ENCODE results near the gene MMP21.

MMP21 gene

DNA sequence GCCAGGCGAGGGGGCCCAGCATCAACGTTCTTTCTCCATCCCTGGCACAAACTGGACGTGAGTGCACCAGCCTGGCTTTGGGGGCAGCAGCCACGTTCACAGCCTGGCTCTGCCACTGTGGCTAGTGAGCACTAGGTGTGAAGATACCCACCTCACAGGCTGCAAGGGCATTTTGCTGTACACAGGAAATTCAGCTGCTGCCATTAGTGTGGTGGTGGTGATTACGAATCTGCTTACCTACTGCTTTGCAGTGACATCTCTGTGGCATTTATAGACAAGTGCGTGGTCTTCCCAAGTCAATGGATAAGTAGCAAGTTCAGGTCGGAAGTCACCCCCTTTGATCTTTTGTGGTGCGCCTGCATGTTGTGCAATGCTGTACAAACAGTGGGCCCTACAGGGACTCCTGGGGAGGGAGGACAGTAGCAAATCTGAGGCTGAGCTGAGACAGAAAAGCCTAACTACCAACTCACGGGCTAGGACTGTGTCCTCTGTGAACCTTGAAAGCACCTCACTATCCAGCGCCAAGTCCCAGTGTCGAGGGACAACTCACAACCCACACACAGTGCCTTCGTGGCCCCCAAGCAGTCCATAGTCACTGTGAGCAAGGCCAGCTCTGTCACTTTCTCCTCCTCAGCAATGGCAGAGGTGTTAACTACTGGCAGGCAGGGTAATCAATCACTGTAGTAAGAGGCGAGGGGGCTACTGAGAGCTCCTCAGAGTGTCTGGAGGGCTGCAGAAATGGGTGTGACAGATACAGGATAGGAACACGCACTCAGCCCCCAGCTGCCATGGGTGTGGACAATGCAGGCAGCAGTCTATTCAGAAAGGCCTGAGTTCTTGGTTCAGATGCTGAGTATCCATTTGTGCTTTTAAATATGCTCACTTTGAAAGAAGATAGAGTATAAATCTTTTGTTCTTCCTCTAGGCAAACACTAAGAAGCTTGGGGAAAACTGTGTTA is 17.0 kb upstream of the MMP21 start:
- no peak for DNase-seq

DNA sequence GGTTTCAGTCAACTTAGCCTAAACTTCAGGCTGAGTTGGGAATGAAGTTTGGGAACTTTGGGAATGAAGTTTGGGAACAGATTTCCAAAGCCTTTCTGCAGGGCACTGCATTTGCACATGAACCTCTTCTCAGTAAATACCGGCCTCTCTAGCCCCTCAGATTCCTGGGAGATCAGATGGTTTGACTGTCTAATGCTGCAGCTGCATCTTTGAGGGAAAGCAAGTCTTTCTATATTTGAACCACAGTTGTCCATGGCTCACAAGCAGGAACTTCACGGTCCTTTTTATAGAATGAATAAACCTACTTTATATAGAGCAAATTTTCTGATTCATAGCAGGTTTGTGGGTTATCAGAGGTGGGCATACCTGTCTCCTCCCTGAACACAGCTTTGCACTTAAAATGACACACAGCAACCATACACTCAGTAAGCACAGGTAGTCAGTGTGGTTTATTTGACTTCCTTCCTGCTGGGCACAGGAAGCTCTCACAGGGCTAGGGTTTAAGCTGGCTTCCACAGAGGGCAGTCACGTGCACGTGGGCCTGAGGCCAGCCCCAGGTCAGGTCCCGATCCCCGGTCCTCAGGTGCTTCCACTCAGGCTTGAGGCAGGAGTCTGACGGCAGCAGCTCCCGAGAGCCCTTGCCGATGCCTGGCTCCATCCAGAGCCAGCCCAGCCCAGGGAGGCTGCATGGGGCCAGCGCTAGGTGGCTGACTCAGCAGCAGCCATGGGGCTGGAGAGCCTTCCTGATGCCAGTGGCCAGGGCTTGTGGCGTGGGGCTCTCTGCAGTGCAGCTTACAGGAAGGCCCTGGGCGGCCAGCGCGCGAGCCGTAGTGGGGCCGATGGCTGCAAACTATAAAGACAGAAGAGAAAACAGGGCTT is 12.8 kb upstream of the MMP21 start:
- no peak for DNase-seq

DNA sequence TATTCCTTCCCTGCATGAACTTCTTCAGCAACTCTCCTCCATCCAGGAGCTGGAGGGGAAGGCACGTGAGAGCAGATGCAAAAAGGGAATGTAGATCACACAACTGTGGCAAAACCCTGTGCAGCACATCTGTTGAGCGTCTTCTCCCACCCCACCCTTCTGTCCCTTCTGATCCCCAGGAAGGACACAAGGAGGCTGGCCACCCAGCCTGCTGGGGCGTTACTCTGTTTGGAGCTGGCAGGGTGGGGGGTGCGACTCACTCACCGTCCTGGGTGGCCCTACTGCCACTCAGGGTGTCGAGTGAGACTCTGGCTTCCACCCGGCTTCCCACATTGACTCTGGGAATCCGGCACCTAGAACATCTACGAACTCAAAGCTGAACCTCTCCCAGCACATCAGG is 10.2 kb upstream of the MMP21 start:
- DNase-seq = no peak

DNA sequence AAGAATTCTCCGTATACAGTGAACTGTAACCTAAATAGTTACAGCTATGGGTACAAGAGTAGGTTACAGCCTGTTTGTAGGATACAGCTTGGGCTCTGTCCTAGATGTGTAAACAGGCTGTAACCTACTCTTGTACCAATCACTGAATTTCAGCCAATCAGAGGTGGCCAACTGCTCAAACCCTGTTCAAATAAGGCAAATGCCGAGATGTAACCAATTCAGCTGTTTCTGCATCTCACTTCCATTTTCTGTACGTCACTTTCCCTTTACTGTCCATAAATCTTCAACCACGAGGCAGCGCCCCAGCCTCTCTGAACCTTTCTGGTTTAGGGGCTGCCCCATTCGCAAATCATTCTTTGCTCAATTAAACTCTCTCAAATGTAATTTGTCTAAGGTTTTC is 8.3 kb upstream of the MMP21 start:
- no peak for DNase-seq

DNA sequence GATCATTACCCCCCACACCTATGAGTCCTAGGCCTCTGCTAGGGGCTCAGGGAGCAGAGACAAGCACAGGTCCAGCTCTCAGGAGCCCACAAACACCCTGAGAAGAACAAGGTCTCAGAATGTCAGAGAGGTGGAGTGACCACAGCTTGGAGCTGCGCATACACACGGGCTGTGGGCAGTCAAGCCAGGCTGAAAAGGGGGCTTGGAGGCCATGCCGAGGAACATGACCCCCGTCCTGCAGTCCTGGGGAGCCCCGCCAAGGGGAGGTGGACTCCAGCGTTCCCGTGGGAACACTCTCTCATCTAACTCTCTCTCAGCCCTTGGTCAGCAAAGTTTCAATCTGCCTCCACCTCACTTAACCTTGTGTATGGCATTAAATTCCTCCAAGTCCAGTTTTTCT is 7.8 kb upstream of the MMP21 start:
- no peak for DNase-seq

DNA sequence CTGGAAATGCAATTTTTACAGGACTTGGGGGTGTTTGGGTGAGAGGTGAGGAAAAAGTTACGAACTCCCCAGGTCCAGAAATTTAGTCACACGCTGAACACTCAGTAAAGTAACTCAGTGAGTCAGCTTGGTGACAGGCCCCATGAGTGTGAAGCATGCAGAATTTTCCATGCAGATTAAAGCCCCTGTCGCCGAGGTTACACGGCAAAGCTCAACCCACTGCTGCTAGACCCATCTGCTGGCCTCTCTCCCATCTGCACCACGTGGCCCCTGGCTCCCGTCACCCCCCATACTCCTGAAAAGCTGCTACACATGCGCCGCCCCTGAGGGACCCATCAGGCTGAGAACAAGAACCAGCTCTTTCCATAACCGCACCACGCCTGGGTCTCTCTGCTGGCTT is 7.0 kb upstream of the MMP21 start:
- peak; percentile 37 for DNase-seq

DNA sequence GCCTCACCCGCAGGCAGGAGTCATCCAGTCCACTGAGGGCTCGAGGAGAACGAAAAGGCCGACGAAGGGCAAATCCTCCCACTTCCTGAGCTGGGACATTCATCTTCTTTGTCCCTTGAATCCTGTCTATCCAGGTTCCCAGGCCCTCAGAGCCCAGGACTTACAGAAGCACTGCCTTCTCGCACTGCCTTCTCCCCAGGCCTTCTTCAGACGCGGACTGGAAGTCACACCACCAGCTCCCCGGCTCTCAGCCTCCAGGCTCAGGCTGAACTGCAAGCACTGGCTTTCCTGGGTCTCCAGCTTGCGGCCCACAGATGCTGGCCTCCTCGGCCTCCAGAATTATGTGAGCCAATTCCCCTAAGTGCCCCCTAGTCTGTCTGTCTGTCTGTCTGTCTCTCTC is 6.4 kb upstream of the MMP21 start:
- no peak for DNase-seq

DNA sequence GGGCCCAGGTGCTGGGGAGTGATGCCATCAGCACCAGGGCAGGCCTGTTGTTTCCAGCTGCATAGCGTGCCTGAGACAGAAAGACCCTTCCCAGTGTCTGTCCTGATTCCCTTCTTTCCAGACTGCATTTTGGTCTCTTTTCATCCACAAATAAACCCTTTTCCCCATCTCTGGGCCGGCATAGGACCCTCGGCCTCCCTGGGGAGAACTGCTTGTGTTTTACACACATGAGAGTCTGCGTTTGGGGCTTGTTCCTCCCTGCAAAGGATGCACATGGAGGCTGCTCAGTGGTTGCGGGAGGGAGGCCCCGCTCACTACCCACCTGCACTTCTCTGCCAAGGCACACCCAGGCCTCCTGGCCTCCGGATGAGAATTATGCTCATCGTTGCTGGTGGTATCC is 5.8 kb upstream of the MMP21 start:
- DNase-seq = no peak

DNA sequence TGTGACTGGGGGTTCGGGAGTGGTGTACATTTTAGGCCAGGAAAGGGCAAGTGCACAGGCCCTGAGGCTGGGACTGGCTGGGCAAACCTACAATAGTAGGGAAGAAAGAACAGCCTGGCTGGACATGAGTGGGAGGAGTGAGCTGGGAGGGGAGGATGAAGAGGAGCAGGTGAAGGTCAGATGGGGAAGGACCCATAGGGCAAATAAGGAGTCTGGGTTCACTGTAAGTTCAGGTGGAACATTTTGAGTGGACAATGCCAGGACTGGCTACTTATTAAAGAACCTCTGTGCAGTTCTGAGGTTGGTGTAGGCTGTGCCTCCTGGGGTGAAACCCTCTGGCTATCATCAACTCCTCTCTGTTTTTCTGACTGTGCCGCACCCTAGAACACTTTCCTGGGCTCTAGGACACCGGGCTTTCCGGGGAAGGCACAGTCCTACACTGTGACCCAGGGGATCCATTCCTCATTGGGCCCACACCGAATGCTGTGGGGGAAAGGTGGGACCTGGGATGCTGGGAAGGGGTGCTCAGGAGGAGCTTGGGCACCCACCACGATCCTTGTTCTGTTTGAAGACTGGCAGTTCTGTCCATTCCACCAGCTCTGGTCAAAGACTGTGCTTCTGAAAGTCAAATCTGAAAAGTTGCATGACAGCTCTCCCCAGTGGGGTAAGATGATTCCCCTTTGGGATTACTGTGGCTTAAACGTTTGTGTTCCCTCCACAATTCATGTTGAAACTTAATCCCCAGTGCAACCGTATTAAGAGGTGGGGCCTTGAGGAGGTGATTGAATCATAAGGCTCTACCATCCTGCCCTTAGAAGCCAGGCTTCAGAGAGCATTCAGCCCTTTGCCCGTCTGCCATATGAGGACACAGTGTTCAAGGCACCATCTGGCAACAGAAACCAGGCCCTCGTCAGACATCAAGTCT is 4.0 kb upstream of the MMP21 start:
- no peak for DNase-seq

DNA sequence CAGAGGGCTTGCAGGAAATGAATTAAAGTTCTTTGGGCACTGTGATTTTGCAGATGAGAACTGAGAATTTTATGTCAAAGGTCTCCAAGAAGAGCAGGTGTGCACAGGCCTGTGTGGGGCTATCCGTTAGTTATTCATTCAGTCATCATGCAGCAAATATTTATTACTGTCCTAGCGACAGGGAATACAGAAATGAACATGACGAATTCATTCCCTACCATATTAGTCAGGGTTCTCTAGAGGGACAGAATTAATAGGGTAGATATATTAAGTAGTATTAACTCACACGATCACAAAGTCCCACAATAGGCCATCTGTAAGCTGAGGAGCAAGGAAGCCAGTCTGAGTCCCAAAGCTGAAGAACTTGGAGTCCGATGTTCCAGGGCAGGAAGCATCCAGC is 2.9 kb upstream of the MMP21 start:
- no peak for DNase-seq

DNA sequence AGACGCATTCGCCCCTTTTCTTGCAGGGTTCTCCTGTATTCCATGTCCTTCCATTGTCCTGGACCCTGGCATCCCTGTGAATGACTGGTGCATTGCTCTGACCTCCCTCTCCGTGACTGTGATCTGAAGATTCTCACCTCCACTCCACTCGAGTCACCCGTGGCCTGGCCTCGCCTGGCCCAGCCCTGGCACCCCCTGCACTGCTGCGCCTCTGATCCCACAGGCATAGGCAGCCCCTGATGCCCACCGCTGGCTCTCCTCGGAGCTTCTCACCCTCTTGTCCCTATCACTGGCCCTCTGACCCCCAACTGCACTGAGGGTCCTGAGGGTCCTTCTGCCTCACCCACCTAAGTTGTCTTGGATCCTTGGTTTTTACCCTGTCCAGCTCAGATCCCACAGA is 2.2 kb upstream of the MMP21 start:
- no peak for DNase-seq

DNA sequence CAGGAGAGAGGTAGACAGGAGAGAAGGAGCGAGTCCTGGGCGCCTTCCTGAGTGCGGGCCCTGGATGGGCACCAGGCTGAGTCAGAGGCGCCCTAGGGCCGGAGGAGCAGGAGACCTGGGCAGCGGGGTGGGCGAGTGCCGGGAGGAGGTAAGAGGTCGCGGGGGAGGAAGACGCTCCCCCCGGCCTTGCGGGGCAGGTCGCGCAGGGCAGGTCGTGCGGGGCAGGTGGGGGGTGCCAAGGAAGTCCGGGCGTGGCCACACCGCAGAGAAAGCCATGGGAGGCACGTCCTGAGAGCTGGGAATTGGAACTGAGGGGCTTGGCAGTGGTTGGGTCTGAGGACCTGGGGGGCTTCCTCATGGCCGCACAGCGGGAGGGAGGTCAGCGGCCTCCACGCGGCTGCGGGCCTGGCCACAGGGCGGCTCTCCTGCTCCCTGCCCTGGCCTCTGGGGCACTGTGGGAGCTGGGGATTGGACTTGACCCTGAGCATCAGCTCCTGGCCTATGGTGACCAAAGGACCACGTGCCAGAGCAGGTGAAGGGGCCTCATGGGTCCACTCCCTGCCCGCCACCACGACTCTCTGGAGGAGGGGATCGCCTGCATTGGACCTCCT is 935 bp downstream of the MMP21 start:
- DNase-seq = no peak

DNA sequence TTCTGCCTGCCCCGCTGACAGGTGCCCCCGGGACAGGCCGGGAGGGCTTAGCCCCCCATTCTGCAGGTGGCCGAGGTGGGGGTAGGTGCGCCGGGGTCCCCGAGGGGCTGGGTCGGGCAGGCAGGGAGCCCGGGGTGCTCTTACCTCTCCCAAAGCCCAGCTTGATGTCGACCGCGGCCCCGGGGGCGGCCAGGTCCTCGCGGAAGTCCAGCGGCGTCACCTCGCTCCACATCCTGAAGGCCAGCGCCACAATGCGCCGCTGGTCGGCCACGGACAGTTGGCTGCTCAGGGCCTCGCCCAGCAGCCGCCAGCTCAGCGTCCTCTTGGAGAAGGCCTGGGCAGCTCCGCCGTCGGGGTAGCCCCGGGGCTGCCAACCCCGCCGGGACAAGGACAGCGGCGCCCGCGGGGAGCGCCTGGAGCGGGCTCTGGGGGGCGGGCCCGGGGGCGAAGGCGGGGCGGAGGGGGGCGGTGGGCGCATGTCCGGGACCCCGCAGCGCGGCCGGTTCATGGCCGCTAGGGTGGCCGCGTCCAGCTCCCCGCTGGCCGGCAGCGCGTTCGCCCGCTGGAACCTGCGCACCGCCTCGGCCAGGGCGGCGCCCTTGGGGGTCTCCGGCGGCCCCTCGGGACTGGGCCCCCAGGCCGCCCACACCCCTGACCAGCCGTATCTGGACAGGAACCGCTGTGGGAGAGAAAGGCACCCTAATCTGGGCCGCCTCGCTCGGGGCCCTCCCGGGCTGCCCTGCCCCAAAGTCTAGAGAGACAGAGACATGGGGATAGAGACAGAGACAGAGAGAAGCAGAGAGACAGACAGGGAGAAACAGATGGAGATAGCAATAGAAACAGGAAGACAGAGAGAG is 1.7 kb downstream of the MMP21 start:
- DNase-seq = no peak

DNA sequence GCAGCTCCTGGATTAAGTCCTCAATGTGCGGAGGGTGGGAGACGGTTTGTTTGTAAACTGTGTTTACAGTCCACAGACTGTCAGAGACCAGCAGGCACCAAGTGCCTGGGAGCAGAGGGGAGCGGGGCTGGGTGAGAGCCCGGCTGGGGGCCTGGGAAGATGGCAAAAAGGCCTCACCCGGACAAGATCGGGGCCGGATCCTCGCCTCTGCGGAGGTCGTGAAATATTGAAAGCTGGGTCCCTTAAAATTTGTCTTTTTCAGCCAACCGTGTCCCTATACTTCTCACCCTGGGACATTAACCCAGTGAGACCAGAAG is 2.8 kb downstream of the MMP21 start:
- no peak for DNase-seq

DNA sequence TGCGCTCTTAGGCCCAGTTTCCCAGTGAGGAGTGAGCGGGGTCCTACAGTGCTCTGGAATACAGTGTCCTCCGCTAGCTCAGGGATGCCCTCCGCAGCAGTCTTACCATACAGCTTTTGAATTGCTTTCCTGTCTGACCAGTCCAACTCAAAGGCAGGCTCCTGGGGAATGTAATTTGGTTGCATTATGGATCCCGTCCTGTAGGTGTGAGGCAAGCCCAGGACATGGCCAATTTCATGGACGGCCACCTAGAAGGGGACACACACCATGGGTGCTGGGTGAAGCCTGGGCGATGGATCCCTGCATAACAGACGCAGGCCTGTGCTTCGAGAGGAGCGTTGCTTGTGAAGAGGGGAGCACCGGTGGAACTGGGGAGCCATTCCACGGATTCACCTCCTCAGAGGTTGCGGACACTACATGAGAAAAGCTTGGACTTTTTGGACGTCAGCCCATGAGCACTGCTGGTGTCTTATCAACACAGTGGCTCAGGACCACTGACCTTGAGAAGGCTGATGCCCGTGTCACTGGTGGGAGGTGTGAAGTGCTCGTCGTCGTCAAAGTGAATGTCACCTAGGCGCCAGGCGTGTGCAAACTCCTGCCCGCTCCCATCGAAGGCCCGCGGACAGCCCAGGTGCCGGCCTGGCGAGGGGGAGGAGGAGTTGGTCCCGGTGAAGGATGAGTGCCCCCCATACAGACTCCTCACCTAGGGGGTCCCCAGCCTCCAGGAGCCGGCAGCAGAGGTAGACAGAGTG is 3.3 kb downstream of the MMP21 start:
- no peak for DNase-seq

DNA sequence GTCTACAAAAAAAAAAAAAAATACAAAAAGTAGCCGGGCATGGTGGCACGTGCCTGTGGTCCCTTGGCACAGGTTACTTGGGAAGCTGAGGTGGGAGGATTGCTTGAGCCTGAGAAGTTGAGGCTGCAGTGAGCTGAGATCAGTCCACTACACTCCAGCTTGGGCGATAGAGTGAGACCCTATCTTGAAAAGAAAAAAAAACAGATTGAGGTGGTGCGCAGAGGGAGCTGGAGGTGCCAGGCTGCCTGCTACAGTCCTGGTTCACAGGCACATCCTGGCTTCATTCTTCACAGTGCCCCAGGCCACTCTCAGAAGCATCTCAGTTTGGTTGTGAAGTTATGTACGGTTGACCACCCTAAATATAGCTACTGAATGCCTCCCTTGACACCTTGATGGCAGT is 4.8 kb downstream of the MMP21 start:
- no peak for DNase-seq

DNA sequence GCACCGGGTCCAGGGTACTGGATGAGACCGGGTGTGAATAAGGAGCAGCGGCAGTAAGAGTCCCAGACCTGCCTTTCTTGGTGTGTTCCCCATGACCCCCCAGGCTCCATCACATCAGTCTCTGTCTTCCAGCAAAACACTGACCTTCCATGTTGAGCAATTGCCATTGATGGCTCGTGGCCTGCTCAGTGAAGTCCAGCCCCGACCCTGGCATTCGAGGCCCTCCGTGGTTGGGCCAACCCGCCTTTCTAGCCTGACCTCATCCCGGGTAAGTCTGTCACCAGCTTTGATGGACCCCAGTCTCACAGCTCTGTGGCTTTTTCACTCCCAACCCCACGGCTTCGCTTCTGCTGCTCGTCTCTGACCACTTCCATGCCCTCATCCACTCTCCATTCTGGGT is 6.4 kb downstream of the MMP21 start:
- no peak for DNase-seq

DNA sequence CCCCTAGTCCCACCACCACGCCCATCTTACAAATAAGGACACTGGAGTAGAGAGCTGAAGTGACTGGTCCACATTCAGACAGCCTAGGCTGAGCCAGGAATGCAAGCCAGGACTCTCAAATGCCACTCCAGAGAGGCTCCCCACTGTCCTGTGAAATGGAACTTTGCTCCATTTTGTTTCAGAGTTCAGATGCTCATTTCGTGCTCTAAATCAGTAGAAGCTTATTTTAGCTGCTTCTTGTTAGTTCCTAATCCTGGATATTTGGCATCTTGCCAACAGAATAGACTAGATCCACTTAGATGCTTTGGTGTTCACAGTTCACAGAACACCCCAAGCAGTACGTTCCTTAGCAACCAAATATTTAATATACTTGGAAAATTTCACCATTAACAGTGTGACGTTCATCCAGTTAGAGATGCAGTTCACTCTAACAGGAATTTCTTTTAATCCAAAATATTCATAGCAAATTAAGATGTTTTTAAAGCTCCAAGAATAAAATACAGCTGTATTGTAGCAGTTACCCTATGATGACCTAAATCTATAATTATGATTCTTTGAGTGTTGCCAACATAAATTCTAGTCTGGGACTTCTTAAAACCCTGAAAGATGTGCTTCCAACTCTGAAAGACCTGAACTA is 7.3 kb downstream of the MMP21 start:
- DNase-seq = peak; percentile 31

DNA sequence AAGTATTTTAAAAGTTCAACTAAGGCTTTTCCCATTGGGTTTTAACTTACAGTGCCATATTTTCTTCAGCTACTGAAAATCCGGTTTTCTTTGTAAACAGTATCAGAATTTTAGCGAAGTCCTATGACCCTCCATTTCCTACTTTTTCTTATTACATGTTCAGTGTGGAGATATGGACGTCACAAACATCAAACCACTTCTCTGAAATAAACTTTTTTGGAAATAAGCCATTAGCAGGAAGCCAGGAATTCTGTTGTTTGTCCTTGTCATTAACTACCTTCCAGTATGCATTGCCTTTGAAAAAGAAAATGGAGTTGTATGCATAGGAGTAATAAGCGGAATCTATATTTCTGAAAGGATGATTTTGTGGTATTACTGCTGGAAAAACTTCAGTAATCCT is 9.1 kb downstream of the MMP21 start:
- DNase-seq = no peak

DNA sequence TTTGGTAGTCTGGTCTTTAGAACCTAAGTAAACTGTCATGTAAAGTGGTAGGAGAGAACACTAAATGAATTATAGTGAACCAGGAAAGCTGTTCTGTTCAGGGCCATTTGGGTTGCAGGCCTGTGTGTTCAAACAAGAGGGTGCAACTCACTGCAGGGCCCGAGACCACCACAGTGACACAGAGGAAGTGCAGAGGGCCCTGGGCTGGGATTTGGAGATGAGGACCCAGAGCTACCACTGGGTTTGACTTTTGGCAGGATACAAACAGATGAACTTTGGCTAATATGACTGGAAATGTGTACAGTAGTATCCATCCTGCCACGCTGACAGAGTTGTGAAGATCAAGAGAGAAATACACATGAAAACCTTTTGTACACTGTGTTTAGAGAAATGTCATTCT is 9.8 kb downstream of the MMP21 start:
- no peak for DNase-seq

Measured in fibroblast of skin of right quadriceps (primary cell).